ENCODE data around the gene RFPL4AL1. TPM values are rescaled to one million over a fixed set of nuclear protein-coding genes. Genes with fewer than 3 reads are reported as not detected.

Gene RFPL4AL1
- total RNA-seq, 1 donor from 2014 or later, result not detected

Other genes with a start within 250 kb of the RFPL4AL1 start
- not detected in 2 replicates for gene SBK2, start 232.0 kb upstream of the RFPL4AL1 start, total RNA-seq
- not detected in 2 replicates for gene SBK3, start 223.6 kb upstream of the RFPL4AL1 start, total RNA-seq
- 6.5 and 6.7 TPM in 2 replicates for gene ZNF579, start 188.3 kb upstream of the RFPL4AL1 start, total RNA-seq
- 14.4 and 14.7 TPM in 2 replicates for gene FIZ1, start 169.6 kb upstream of the RFPL4AL1 start, total RNA-seq
- 21.0 and 21.2 TPM in 2 replicates for gene ZNF524, start 168.8 kb upstream of the RFPL4AL1 start, total RNA-seq
- 12.3 and 13.2 TPM in 2 replicates for gene ZNF865, start 163.5 kb upstream of the RFPL4AL1 start, total RNA-seq
- gene ZNF784, start 144.6 kb upstream of the RFPL4AL1 start, total RNA-seq, result 4.9 and 5.0 TPM in 2 replicates
- gene ZNF580, start 128.1 kb upstream of the RFPL4AL1 start, total RNA-seq, result 29.9 and 30.8 TPM in 2 replicates
- gene ZNF581, start 125.5 kb upstream of the RFPL4AL1 start, total RNA-seq, result 21.0 and 22.4 TPM in 2 replicates
- 6.5 and 7.0 TPM in 2 replicates for gene CCDC106, start 120.9 kb upstream of the RFPL4AL1 start, total RNA-seq
- 298 and 303 TPM in 2 replicates for gene U2AF2, start 114.1 kb upstream of the RFPL4AL1 start, total RNA-seq
- gene EPN1, start 93.9 kb upstream of the RFPL4AL1 start, total RNA-seq, result 58.3 and 59.3 TPM in 2 replicates
- not detected in 2 replicates for gene NLRP9, start 30.7 kb upstream of the RFPL4AL1 start, total RNA-seq
- gene RFPL4A, start 10.0 kb upstream of the RFPL4AL1 start, total RNA-seq, result not detected in 2 replicates
- not detected in 2 replicates for gene NLRP11, start 62.9 kb downstream of the RFPL4AL1 start, total RNA-seq
- gene NLRP4, start 67.4 kb downstream of the RFPL4AL1 start, total RNA-seq, result not detected in 2 replicates
- not detected in 2 replicates for gene NLRP13, start 163.2 kb downstream of the RFPL4AL1 start, total RNA-seq
- gene NLRP8, start 178.7 kb downstream of the RFPL4AL1 start, total RNA-seq, result not detected in 2 replicates
- not detected in 2 replicates for gene NLRP5, start 217.7 kb downstream of the RFPL4AL1 start, total RNA-seq

Data from T-helper 2 cell treated with Interferon-gamma antibody and Interleukin-4, amounts not matched to agents 100 ng/mL and 5 ng/mL, for 36 hours (primary cell).